OCI-LY3 (cell line): ENCODE results near the gene KBTBD4.
"Not testable (repeated sequence)": the region's sequence is repeated elsewhere in the genome, so short reads cannot be mapped to it uniquely, and the experiment has no call there.

Experiments used
- H2AFZ ChIP-seq: fragments of 200-600, 300-600 bp; shearing (Covaris generic); 2 replicates; pipeline ENCODE4 v1.6.0; 2014; ENCODE audit warnings: antibody characterized with exemption, low read depth, low read length
- H3K27ac ChIP-seq: fragments of 200-600, 300-600 bp; sonication (generic); 2 replicates; pipeline ENCODE4 v1.5.1; 2014; ENCODE audit warnings: mild to moderate bottlenecking, low read length, moderate library complexity, mixed read lengths
- H3K27me3 ChIP-seq: fragments of 200-600, 300-600 bp; sonication (generic); 2 replicates; pipeline ENCODE4 v1.6.1; 2014; ENCODE audit warnings: low read depth, low read length, mixed read lengths
- H3K36me3 ChIP-seq: fragments of 200-600, 300-600 bp; sonication (generic); replicated peaks from 2 replicates; pipeline ENCODE3; 2014; ENCODE audit warnings: low read depth, low read length, mixed read lengths
- H3K4me1 ChIP-seq: fragments of 300-600, 200-600 bp; sonication (generic); 2 replicates; pipeline ENCODE4 v1.6.1; 2014; ENCODE audit warnings: low read length, mixed read lengths
- H3K4me2 ChIP-seq: fragments of 200-600, 300-600 bp; sonication (generic); 2 replicates; pipeline ENCODE4 v1.6.1; 2014; ENCODE audit warnings: low read length, mixed read lengths
- H3K4me3 ChIP-seq: fragments of 300-600, 200-600 bp; sonication (generic); 2 replicates; pipeline ENCODE4 v1.5.1; 2014; ENCODE audit warnings: antibody characterized with exemption, mild to moderate bottlenecking, low read length, moderate library complexity
- H3K79me2 ChIP-seq: fragments of 300-600, 200-600 bp; shearing (Covaris generic); 2 replicates; pipeline ENCODE4 v1.6.1; 2014; ENCODE audit warnings: mild to moderate bottlenecking, low read length, mixed read lengths
- H3K9ac ChIP-seq: fragments of 300-600, 200-600 bp; shearing (Covaris generic); 2 replicates; pipeline ENCODE4 v1.6.0; 2014; ENCODE audit warnings: mild to moderate bottlenecking, low read length, moderate library complexity
- H3K9me3 ChIP-seq: fragments of 200-600, 300-600 bp; shearing (Covaris generic); 2 replicates; pipeline ENCODE4 v1.6.1; 2014; ENCODE audit warnings: low read length, mixed read lengths; ENCODE audit not compliant: insufficient read depth
- H4K20me1 ChIP-seq: fragments of 200-600, 300-600 bp; sonication (generic); 2 replicates; pipeline ENCODE4 v1.6.1; 2016; ENCODE audit warnings: low read length, mixed read lengths; ENCODE audit not compliant: insufficient read depth
- CTCF ChIP-seq: fragments of 200-600, 300-600 bp; sonication (generic); IDR thresholded peaks from 2 replicates; pipeline ENCODE4 v1.5.1; 2014; ENCODE audit warnings: antibody characterized with exemption, low read length, low read depth
- EZH2phosphoT487 ChIP-seq: fragments of 200-600 bp; shearing (Covaris generic); IDR thresholded peaks from 2 replicates; pipeline ENCODE4 v1.6.1; 2018; ENCODE audit warnings: antibody characterized with exemption, mixed run types, low read depth

The KBTBD4 gene

DNA sequence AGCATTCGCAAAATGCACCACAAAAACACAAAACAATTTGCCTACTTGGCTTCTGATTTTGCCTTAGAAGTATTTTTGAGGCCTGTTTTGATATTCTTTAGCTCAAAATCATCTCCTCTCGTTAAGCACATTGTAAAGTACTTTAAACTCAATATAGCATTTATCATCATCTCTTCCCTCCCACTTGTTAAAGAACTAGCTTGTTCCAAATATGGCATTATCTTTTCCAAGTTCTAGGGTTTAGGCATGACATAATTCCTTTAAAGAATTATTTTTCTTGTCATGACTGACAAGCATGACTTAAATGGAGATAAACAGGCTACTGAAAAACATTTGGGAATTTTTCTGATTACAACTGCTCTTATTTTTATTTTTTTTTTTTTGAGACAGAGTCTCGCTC, 47.1 kb downstream of the KBTBD4 start:
- Histone ChIP-seq H3K4me1 (peaks cover 6% of the 10 kb centered on the region), H2AFZ (no peak overlapping the region), H3K4me2 (no peak overlapping the region), H3K27ac (no peak overlapping the region), H3K36me3 (peaks cover 13% of the 10 kb centered on the region), H3K9me3 (no peaks in the 10 kb centered on the region), H4K20me1 (peaks cover 81% of the 10 kb centered on the region), H3K9ac (no peak overlapping the region), H3K27me3 (no peaks in the 10 kb centered on the region), H3K79me2 (peaks cover 100% of the 10 kb centered on the region), H3K4me3 (no peak overlapping the region)
- TF ChIP-seq EZH2phosphoT487 (no peak), CTCF (no peak)

DNA sequence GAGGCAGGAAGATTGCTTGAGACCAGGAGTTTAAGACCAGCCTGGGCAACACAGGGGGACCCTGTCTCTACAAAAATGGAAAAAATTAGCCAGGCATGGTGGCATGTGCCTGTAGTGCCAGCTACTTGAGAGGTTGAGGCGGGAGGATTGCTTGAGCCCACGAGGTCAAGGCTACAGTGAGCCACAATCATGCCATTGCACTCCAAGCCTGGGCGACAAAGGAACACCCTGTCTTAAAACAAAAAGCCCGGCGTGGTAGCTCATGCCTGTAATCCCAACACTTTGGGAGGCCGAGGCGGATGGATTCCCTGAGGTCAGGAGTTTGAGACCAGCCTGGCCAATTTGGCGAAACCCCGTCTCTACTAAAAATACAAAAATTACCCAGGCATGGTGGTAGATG, 48.0 kb downstream of the KBTBD4 start:
- not testable (repeated sequence) for H3K36me3 ChIP-seq, H3K9me3 ChIP-seq, H2AFZ ChIP-seq, H3K4me2 ChIP-seq, H3K27ac ChIP-seq, H3K4me3 ChIP-seq, H3K27me3 ChIP-seq, H3K9ac ChIP-seq
- Histone ChIP-seq H3K4me1 (peaks cover 15% of the 10 kb centered on the region), H4K20me1 (peaks cover 82% of the 10 kb centered on the region), H3K79me2 (peaks cover 100% of the 10 kb centered on the region)

GRCh38 chr11:47529951-47530350, 48.8 kb downstream of the KBTBD4 start:
- peaks cover 85% of the 10 kb centered on the region for H4K20me1 ChIP-seq

GRCh38 chr11:47527186-47527585, 51.6 kb downstream of the KBTBD4 start:
- H3K4me2 ChIP-seq, result no peak overlapping the region
- H4K20me1 ChIP-seq, result peaks cover 81% of the 10 kb centered on the region
- no peaks in the 10 kb centered on the region for H3K27me3 ChIP-seq
- H3K9me3 ChIP-seq, result no peaks in the 10 kb centered on the region
- no peak overlapping the region for H3K9ac ChIP-seq
- no peak overlapping the region for H2AFZ ChIP-seq
- H3K36me3 ChIP-seq, result peaks cover 6% of the 10 kb centered on the region
- H3K27ac ChIP-seq, result no peak overlapping the region
- TF ChIP-seq CTCF (no peak), EZH2phosphoT487 (no peak)
- no peak overlapping the region for H3K4me3 ChIP-seq
- peaks cover 100% of the 10 kb centered on the region for H3K79me2 ChIP-seq
- peaks cover 46% of the 10 kb centered on the region for H3K4me1 ChIP-seq

More at GRCh38 chr11:47529951-47530350, 48.8 kb downstream of the KBTBD4 start:
- H3K27ac ChIP-seq, result no peak overlapping the region
- no peaks in the 10 kb centered on the region for H3K9me3 ChIP-seq
- no peak overlapping the region for H2AFZ ChIP-seq
- no peak overlapping the region for H3K4me3 ChIP-seq
- peaks cover 23% of the 10 kb centered on the region for H3K4me1 ChIP-seq
- H3K79me2 ChIP-seq, result peaks cover 100% of the 10 kb centered on the region
- H3K4me2 ChIP-seq, result no peak overlapping the region
- peaks cover 9% of the 10 kb centered on the region for H3K36me3 ChIP-seq
- no peak for TF ChIP-seq CTCF
- no peak for TF ChIP-seq EZH2phosphoT487
- no peaks in the 10 kb centered on the region for H3K27me3 ChIP-seq
- no peak overlapping the region for H3K9ac ChIP-seq

GRCh38 chr11:47526032-47526431, 52.7 kb downstream of the KBTBD4 start:
- peaks cover 52% of the 10 kb centered on the region for H3K4me1 ChIP-seq
- H3K36me3 ChIP-seq, H3K27me3 ChIP-seq, H2AFZ ChIP-seq, H3K9ac ChIP-seq, H3K9me3 ChIP-seq, H3K4me3 ChIP-seq: not testable (repeated sequence)
- peak overlapping the region; percentile 89 for H3K27ac ChIP-seq
- peaks cover 100% of the 10 kb centered on the region for H3K79me2 ChIP-seq
- peaks cover 70% of the 10 kb centered on the region for H4K20me1 ChIP-seq
- peak overlapping the region; percentile 95; the same call in 1 of the 2 replicates for H3K4me2 ChIP-seq
